Fibroblast of lung (primary cell): ENCODE results near the gene ZNF511. TPM values are rescaled to one million over a fixed set of nuclear protein-coding genes. Genes with fewer than 3 reads are reported as not detected.

Source experiments
- DNase-seq, 2 donors: peaks; one replicate each; pipeline versions ENCODE4 v3.0.0 to v3.0.0-alpha.2; 2010; ENCODE audit warnings: low read depth in 2 of 2
- H2AFZ ChIP-seq: 2 replicates; pipeline ENCODE4 v1.5.1; 2012; ENCODE audit warnings: low read length, control low read depth, inconsistent platforms
- H3K27ac ChIP-seq: 2 replicates; pipeline ENCODE4 v1.5.1; 2011; ENCODE audit warnings: low read length, control low read depth; ENCODE audit not compliant: insufficient read depth
- H3K27me3 ChIP-seq: 2 replicates; pipeline ENCODE4 v1.5.1; 2011; ENCODE audit warnings: mild to moderate bottlenecking, low read length; ENCODE audit not compliant: control insufficient read depth, insufficient read depth
- H3K36me3 ChIP-seq: 2 replicates; pipeline ENCODE4 v1.5.1; 2011; ENCODE audit warnings: low read length; ENCODE audit not compliant: control insufficient read depth, insufficient read depth
- H3K4me1 ChIP-seq: 2 replicates; pipeline ENCODE4 v1.5.1; 2011; ENCODE audit warnings: low read length; ENCODE audit not compliant: control insufficient read depth, insufficient read depth; ENCODE audit errors: extremely low read depth
- H3K4me2 ChIP-seq: 2 replicates; pipeline ENCODE4 v1.5.1; 2011; ENCODE audit warnings: low read length, control low read depth; ENCODE audit not compliant: insufficient read depth; ENCODE audit errors: extremely low read depth
- H3K4me3 ChIP-seq, 4 experiments: fragments of 200-600 bp in 1 of 4; sonication (generic) in 1 of 4; replicated peaks in 1 of 4; 2 replicates each; pipeline ENCODE4 v1.5.1; 2011 to 2016; ENCODE audit warnings: low read length in 4 of 4, low read depth in 3 of 4, mild to moderate bottlenecking in 3 of 4, control low read depth in 2 of 4, inconsistent platforms in 1 of 4, mixed read lengths in 1 of 4; ENCODE audit not compliant: insufficient read depth in 1 of 4; ENCODE audit errors: control extremely low read depth in 1 of 4
- H3K79me2 ChIP-seq: 2 replicates; pipeline ENCODE4 v1.5.1; 2012; ENCODE audit warnings: mild to moderate bottlenecking, low read length, inconsistent platforms; ENCODE audit not compliant: control insufficient read depth, insufficient read depth
- H3K9ac ChIP-seq: 2 replicates; pipeline ENCODE4 v1.5.1; 2011; ENCODE audit warnings: mild to moderate bottlenecking, low read length, control low read depth; ENCODE audit not compliant: insufficient read depth
- H3K9me3 ChIP-seq: 2 replicates; pipeline ENCODE4 v1.5.1; 2012; ENCODE audit warnings: low read depth, low read length; ENCODE audit not compliant: control insufficient read depth, insufficient read depth
- H4K20me1 ChIP-seq: 2 replicates; pipeline ENCODE4 v1.5.1; 2011; ENCODE audit warnings: low read length; ENCODE audit not compliant: control insufficient read depth, insufficient read depth; ENCODE audit errors: extremely low read depth
- CTCF ChIP-seq, 2 donors: IDR thresholded peaks in 1 of 2; conservative IDR thresholded peaks in 1 of 2; 1 replicate in 1 of 2; 2 replicates in 1 of 2; pipeline ENCODE4 v1.5.1; 2011 to 2012; ENCODE audit warnings: low read length in 2 of 2, control low read depth in 1 of 2, inconsistent platforms in 1 of 2, low read depth in 1 of 2, mild to moderate bottlenecking in 1 of 2
- EZH2 ChIP-seq: IDR thresholded peaks from 2 replicates; pipeline ENCODE4 v1.5.1; 2012; ENCODE audit warnings: low read length, control low read depth, mild to moderate bottlenecking; ENCODE audit errors: missing control alignments
- polyA plus RNA-seq, 2 donors: library from polyadenylated mRNA; depleted of rRNA in 1 of 2; stranded (reverse) in 1 of 2; unstranded in 1 of 2; fragments of >200 nt; gene quantifications; 2 replicates each; pipeline ENCODE4 v1.2.1, GENCODE V29; 2011 to 2012; ENCODE audit warnings: missing spikeins in 1 of 2
- total RNA-seq: library from RNA; depleted of rRNA; stranded (reverse); fragments of >200 nt; gene quantifications from 2 replicates; pipeline ENCODE4 v1.2.1, GENCODE V29; 2014

The ZNF511 gene
- total and polyA plus RNA-seq, 2 donors (not counting 1 experiment from before 2014, with no cell fraction given), result 18.5 to 27.7 TPM

- TF ChIP-seq CTCF (conservative IDR thresholded peaks at IDR 0.05 in 1 of 2, IDR thresholded peaks at IDR 0.05 in 1 of 2; ENCODE audit: low read depth in 1 of 2, low read length in 2 of 2) (no peak), EZH2 (no peak)
- H3K27ac ChIP-seq, result no peak overlapping the region
- H3K4me1 ChIP-seq, result peaks cover 2% of the 10 kb centered on the region
- DNase-seq, result no peak
- H3K4me2 ChIP-seq, result no peak overlapping the region
- H2AFZ ChIP-seq, result no peak overlapping the region
- no peaks in the 10 kb centered on the region for H4K20me1 ChIP-seq
- no peak overlapping the region for H3K9ac ChIP-seq
- H3K4me3 ChIP-seq, result no peak overlapping the region
- no peaks in the 10 kb centered on the region for H3K79me2 ChIP-seq
- H3K36me3 ChIP-seq, result no peaks in the 10 kb centered on the region
- no peaks in the 10 kb centered on the region for H3K27me3 ChIP-seq
- H3K9me3 ChIP-seq, result no peaks in the 10 kb centered on the region
Measured at GRCh38 chr10:133355991-133356390, 47.3 kb downstream of the ZNF511 start.

- Histone ChIP-seq H3K4me3 (peak overlapping the region; percentile 31 to 58 (median 44)), H3K9ac (peak overlapping the region; percentile 16), H3K9me3 (no peaks in the 10 kb centered on the region), H3K36me3 (no peaks in the 10 kb centered on the region), H4K20me1 (no peaks in the 10 kb centered on the region), H3K79me2 (no peaks in the 10 kb centered on the region), H3K4me1 (peaks cover 2% of the 10 kb centered on the region), H2AFZ (no peak overlapping the region), H3K27me3 (no peaks in the 10 kb centered on the region), H3K27ac (no peak overlapping the region), H3K4me2 (peak overlapping the region; percentile 59)
- TF ChIP-seq EZH2, result no peak
- TF ChIP-seq CTCF (conservative IDR thresholded peaks at IDR 0.05 in 1 of 2, IDR thresholded peaks at IDR 0.05 in 1 of 2; ENCODE audit: low read depth in 1 of 2, low read length in 2 of 2), result no peak
- no peak for DNase-seq
Measured at GRCh38 chr10:133356549-133357284, 48.0 kb downstream of the ZNF511 start.

- Histone ChIP-seq H3K9ac (peak within 1 kb of the TSS; percentile 26), H3K27ac (no peak within 1 kb of the TSS), H3K36me3 (peaks cover under 1% of the 10 kb centered on the region), H3K27me3 (no peaks in the 10 kb centered on the region), H3K4me3 (peak within 1 kb of the TSS; percentile 31 to 58 (median 44)), H3K4me1 (peaks cover 2% of the 10 kb centered on the region), H2AFZ (peak within 1 kb of the TSS; percentile 16), H3K9me3 (no peaks in the 10 kb centered on the region), H4K20me1 (no peaks in the 10 kb centered on the region), H3K79me2 (no peaks in the 10 kb centered on the region), H3K4me2 (peak within 1 kb of the TSS; percentile 59)
- no peak for TF ChIP-seq EZH2
- TF ChIP-seq CTCF (conservative IDR thresholded peaks at IDR 0.05 in 1 of 2, IDR thresholded peaks at IDR 0.05 in 1 of 2; ENCODE audit: low read depth in 1 of 2, low read length in 2 of 2), result no peak
- DNase-seq, result peak; percentile 35 to 46
Measured at GRCh38 chr10:133357285-133358161, 48.8 kb downstream of the ZNF511 start, which contains the start of gene FUOM. Gene FUOM (minus strand): TSS chr10:133358019. CDS start chr10:133358007, 12 bp downstream.
